Dendritic cell treated with granulocyte-macrophage colony-stimulating factor and Interleukin-4, amounts not matched to agents 40 ng/mL and 50 ng/mL, for 4 days (primary cell): ENCODE data around the gene ECM2.

Source experiments
- H3K27ac Mint-ChIP-seq: one replicate; pipeline ENCODE4 v1.8.0; 2022; ENCODE audit warnings: mild to moderate bottlenecking, mixed read lengths
- H3K27me3 Mint-ChIP-seq: one replicate; pipeline ENCODE4 v1.8.0; 2022; ENCODE audit warnings: mild to moderate bottlenecking, mixed read lengths
- H3K36me3 Mint-ChIP-seq: one replicate; pipeline ENCODE4 v1.8.0; 2022; ENCODE audit warnings: low read depth, mixed read lengths
- H3K4me1 Mint-ChIP-seq: one replicate; pipeline ENCODE4 v1.8.0; 2022; ENCODE audit warnings: low read depth, mixed read lengths
- H3K4me3 Mint-ChIP-seq: one replicate; pipeline ENCODE4 v1.8.0; 2022; ENCODE audit warnings: mild to moderate bottlenecking, moderate library complexity, mixed read lengths
- H3K9me3 Mint-ChIP-seq: one replicate; pipeline ENCODE4 v1.8.0; 2022; ENCODE audit warnings: mixed read lengths
- intact Hi-C: fragments of 100-400 bp; cut with micrococcal nuclease; formaldehyde crosslinking; loops from one replicate; pipeline ENCODE4 v1.15.0; 2022

The ECM2 gene

GRCh38 chr9:92518199-92518598 lies 17.6 kb downstream of the ECM2 start:
- intact Hi-C loops: no loop called here
- no peaks in the 10 kb centered on the region for H3K36me3 Mint-ChIP-seq
- H3K27ac Mint-ChIP-seq: no peak overlapping the region
- H3K27me3 Mint-ChIP-seq: no peaks in the 10 kb centered on the region
- no peaks in the 10 kb centered on the region for H3K9me3 Mint-ChIP-seq
- no peaks in the 10 kb centered on the region for H3K4me1 Mint-ChIP-seq
- H3K4me3 Mint-ChIP-seq: no peak overlapping the region

DNA sequence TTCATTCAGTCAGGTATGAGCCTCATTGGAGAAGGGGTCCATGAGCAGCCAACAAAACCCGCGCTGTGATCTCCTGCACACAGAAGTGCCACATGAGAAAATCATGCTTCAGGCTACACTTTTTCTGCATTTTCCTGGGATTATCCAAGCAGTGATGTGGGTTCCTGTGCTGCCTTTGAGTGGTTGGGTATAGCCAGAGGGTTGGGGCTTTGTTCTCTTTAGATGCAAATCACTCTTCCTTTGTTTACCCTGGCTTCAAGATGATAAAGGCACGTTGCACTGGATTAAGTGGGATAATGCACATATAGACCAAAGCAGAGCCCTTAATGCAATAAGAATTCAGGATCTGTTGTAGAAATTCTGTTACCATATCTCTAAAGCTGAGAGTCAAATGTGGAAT lies 18.7 kb downstream of the ECM2 start:
- Mint-ChIP-seq H3K4me1 (no peaks in the 10 kb centered on the region), H3K36me3 (no peaks in the 10 kb centered on the region), H3K9me3 (no peaks in the 10 kb centered on the region), H3K4me3 (no peak overlapping the region), H3K27ac (no peak overlapping the region), H3K27me3 (no peaks in the 10 kb centered on the region)
- intact Hi-C loops: no loop called here

DNA sequence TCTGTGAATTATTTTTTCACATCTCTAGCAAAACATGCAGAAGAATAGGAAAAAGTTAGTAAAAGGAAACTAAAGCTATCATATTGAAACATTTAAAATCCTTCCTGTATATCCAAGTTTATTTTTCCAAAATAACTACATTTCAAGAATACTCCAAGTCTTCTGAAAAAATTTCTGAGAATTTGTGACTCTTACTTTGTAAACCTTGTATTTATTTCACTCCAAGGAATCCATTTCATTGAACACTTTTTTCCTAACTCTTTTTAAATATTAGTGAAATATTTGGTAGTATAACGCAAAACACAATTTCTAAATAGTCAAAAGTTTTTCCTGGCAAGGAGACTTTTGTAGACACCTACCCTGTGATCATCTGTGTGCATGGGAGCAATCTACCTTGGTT lies 19.3 kb downstream of the ECM2 start:
- H3K36me3 Mint-ChIP-seq: no peaks in the 10 kb centered on the region
- peaks cover 1% of the 10 kb centered on the region for H3K4me1 Mint-ChIP-seq
- H3K4me3 Mint-ChIP-seq: no peak overlapping the region
- H3K9me3 Mint-ChIP-seq: no peaks in the 10 kb centered on the region
- intact Hi-C loops: no loop called here
- no peak overlapping the region for H3K27ac Mint-ChIP-seq
- H3K27me3 Mint-ChIP-seq: no peaks in the 10 kb centered on the region

GRCh38 chr9:92514635-92515034 lies 21.2 kb downstream of the ECM2 start:
- H3K27ac Mint-ChIP-seq: no peak overlapping the region

GRCh38 chr9:92513349-92513748 lies 22.4 kb downstream of the ECM2 start:
- H3K9me3 Mint-ChIP-seq: no peaks in the 10 kb centered on the region
- no peak overlapping the region for H3K27ac Mint-ChIP-seq
- H3K4me3 Mint-ChIP-seq: no peak overlapping the region
- H3K27me3 Mint-ChIP-seq: no peaks in the 10 kb centered on the region
- H3K4me1 Mint-ChIP-seq: peaks cover 12% of the 10 kb centered on the region
- no peaks in the 10 kb centered on the region for H3K36me3 Mint-ChIP-seq
- intact Hi-C loops: no loop called here

More at GRCh38 chr9:92514635-92515034, 21.2 kb downstream of the ECM2 start:
- Mint-ChIP-seq H3K27me3 (no peaks in the 10 kb centered on the region), H3K4me1 (peaks cover 12% of the 10 kb centered on the region), H3K36me3 (no peaks in the 10 kb centered on the region), H3K4me3 (no peak overlapping the region), H3K9me3 (no peaks in the 10 kb centered on the region)
- intact Hi-C loops: no loop called here

DNA sequence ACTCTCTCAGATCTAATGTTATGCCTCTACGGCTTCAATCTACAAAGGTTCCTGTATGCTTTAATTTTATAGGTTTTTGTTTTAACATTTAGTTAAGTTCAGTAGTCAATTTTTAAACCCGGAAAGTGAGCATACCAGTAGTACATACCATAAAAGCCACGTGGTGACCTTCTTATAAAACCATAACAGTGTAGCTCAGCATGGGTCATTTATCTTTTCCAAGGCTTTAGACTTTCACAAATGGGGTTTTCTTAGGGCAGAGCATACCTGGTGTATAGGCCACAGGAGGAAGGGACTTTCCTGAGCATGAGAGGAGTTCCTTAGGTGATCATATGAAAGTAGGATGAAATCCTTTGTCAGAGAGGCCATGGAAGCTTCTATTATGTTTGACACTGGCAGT lies 23.2 kb downstream of the ECM2 start:
- Mint-ChIP-seq H3K9me3 (no peaks in the 10 kb centered on the region), H3K4me3 (no peak overlapping the region), H3K27me3 (no peaks in the 10 kb centered on the region), H3K4me1 (peaks cover 12% of the 10 kb centered on the region), H3K27ac (no peak overlapping the region), H3K36me3 (no peaks in the 10 kb centered on the region)
- intact Hi-C loops: no loop called here

- Mint-ChIP-seq H3K36me3 (no peaks in the 10 kb centered on the region), H3K4me1 (peaks cover 12% of the 10 kb centered on the region), H3K4me3 (no peak overlapping the region), H3K27ac (no peak overlapping the region), H3K27me3 (no peaks in the 10 kb centered on the region), H3K9me3 (no peaks in the 10 kb centered on the region)
- intact Hi-C loops: no loop called here
These were observed 25.0 kb downstream of the ECM2 start for GRCh38 chr9:92510747-92511146.

GRCh38 chr9:92509050-92509449 lies 26.7 kb downstream of the ECM2 start:
- intact Hi-C loops: no loop called here
- Mint-ChIP-seq H3K27me3 (no peaks in the 10 kb centered on the region), H3K4me3 (no peak overlapping the region), H3K4me1 (peaks cover 12% of the 10 kb centered on the region), H3K9me3 (no peaks in the 10 kb centered on the region), H3K27ac (no peak overlapping the region), H3K36me3 (no peaks in the 10 kb centered on the region)

GRCh38 chr9:92508018-92508820 lies 27.6 kb downstream of the ECM2 start:
- H3K9me3 Mint-ChIP-seq: no peaks in the 10 kb centered on the region
- intact Hi-C loops: no loop called here
- no peaks in the 10 kb centered on the region for H3K27me3 Mint-ChIP-seq
- H3K4me3 Mint-ChIP-seq: no peak overlapping the region
- no peaks in the 10 kb centered on the region for H3K36me3 Mint-ChIP-seq
- peaks cover 12% of the 10 kb centered on the region for H3K4me1 Mint-ChIP-seq
- no peak overlapping the region for H3K27ac Mint-ChIP-seq

DNA sequence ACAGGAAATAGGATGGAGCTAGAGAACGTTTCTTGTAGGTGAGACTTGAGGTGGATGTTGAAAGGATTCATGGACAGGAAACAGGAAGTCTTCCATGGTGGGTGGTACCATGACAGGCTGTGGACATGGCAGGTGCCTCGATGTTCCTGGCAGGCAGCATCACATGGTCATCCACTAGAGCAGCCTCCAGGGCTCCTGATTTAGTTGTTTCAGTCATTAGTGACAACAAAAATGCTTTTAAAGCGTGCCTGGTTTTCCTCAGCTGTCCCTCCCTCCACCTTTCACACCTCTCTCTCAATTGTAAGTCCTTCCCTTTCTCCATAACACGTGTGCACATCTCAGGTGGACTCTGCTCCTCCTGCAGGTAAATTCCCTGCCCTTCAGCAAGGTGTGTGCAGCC lies 28.3 kb downstream of the ECM2 start:
- intact Hi-C loops: no loop called here

GRCh38 chr9:92507005-92507404 lies 28.8 kb downstream of the ECM2 start:
- Mint-ChIP-seq H3K27ac (no peak overlapping the region), H3K4me1 (peaks cover 12% of the 10 kb centered on the region), H3K36me3 (no peaks in the 10 kb centered on the region), H3K27me3 (no peaks in the 10 kb centered on the region), H3K9me3 (no peaks in the 10 kb centered on the region), H3K4me3 (no peak overlapping the region)
- intact Hi-C loops: no loop called here

More for the DNA sequence above, 28.3 kb downstream of the ECM2 start:
- Mint-ChIP-seq H3K4me1 (peaks cover 12% of the 10 kb centered on the region), H3K27me3 (no peaks in the 10 kb centered on the region), H3K4me3 (no peak overlapping the region), H3K36me3 (no peaks in the 10 kb centered on the region), H3K27ac (no peak overlapping the region), H3K9me3 (no peaks in the 10 kb centered on the region)

- Mint-ChIP-seq H3K9me3 (no peaks in the 10 kb centered on the region), H3K27me3 (no peaks in the 10 kb centered on the region), H3K36me3 (no peaks in the 10 kb centered on the region), H3K4me1 (peaks cover 9% of the 10 kb centered on the region), H3K4me3 (no peak overlapping the region), H3K27ac (no peak overlapping the region)
- intact Hi-C loops: no loop called here
These were observed 29.5 kb downstream of the ECM2 start for GRCh38 chr9:92506184-92506857.

GRCh38 chr9:92504881-92505280 lies 30.9 kb downstream of the ECM2 start:
- H3K9me3 Mint-ChIP-seq: no peaks in the 10 kb centered on the region
- H3K4me1 Mint-ChIP-seq: no peaks in the 10 kb centered on the region
- intact Hi-C loops: loop anchor here (5.0 kb wide), 1 partner anchor 127 kb away; no protein-coding TSS in a partner anchor
- no peaks in the 10 kb centered on the region for H3K36me3 Mint-ChIP-seq
- no peak overlapping the region for H3K4me3 Mint-ChIP-seq
- no peaks in the 10 kb centered on the region for H3K27me3 Mint-ChIP-seq
- no peak overlapping the region for H3K27ac Mint-ChIP-seq

DNA sequence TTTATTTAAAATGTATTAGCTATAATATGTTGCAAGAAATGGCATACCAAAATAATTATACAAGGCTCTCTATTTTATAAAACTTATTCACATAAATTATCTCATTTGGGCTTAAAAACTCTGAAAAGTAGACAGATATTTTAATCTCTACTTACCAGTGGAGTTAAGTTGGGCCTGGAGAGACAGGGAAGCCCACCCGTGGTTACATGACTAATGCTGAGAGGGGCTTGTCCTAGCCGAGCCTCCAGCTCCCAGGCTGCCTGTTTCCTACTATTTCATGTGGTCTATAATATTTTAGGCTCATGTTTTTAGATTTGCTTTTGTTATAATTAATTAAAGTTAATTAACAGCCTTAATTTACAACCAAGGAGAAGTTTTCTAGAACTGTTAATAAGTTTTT lies 32.6 kb downstream of the ECM2 start:
- Mint-ChIP-seq H3K36me3 (no peaks in the 10 kb centered on the region), H3K9me3 (no peaks in the 10 kb centered on the region), H3K27me3 (no peaks in the 10 kb centered on the region), H3K27ac (no peak overlapping the region), H3K4me1 (no peaks in the 10 kb centered on the region), H3K4me3 (no peak overlapping the region)
- intact Hi-C loops: loop anchor here (5.0 kb wide), 1 partner anchor 129 kb away; no protein-coding TSS in a partner anchor
